Measurements from ENCODE around the gene TLE5.
"Not testable (repeated sequence)": the region's sequence is repeated elsewhere in the genome, so short reads cannot be mapped to it uniquely, and the experiment has no call there.

Gene TLE5

GRCh38 chr19:3041761-3042620 is 20.3 kb downstream of the TLE5 start:
- Histone ChIP-seq H3K27me3 (ENCODE audit: control insufficient read depth, insufficient read depth, low read length) (no peaks in the 10 kb centered on the region), H3K4me1 (ENCODE audit: control insufficient read depth, insufficient read depth, low read length) (0 out of 2 replicates have a peak, but pooled peaks cover 2% of the 10 kb centered on the region), H3K27ac (ENCODE audit: low read length) (no peak overlapping the region), H3K4me3 (ENCODE audit: low read length) (peak overlapping the region; percentile 40; the same call in 1 of the 2 replicates), H3K36me3 (ENCODE audit: control insufficient read depth, insufficient read depth, low read length) (no peaks in the 10 kb centered on the region), H3K9me3 (ENCODE audit: control insufficient read depth, insufficient read depth, low read length) (no peaks in the 10 kb centered on the region)
- DNase-seq (ENCODE audit: low read depth, low spot score): no peak
- WGBS (ENCODE audit: insufficient coverage, insufficient read length): no CpG with 5 or more reads among the region's 40 CpGs

GRCh38 chr19:3041327-3041726 is 21.0 kb downstream of the TLE5 start:
- H3K4me1 ChIP-seq (ENCODE audit: control insufficient read depth, insufficient read depth, low read length): 0 out of 2 replicates have a peak, but pooled peaks cover 2% of the 10 kb centered on the region
- no peaks in the 10 kb centered on the region for H3K9me3 ChIP-seq (ENCODE audit: control insufficient read depth, insufficient read depth, low read length)
- WGBS (ENCODE audit: insufficient coverage, insufficient read length): no CpG with 5 or more reads among the region's 12 CpGs
- H3K36me3 ChIP-seq (ENCODE audit: control insufficient read depth, insufficient read depth, low read length): no peaks in the 10 kb centered on the region
- no peak overlapping the region for H3K27ac ChIP-seq (ENCODE audit: low read length)
- no peak overlapping the region; the same call in 1 of the 2 replicates for H3K4me3 ChIP-seq (ENCODE audit: low read length)
- H3K27me3 ChIP-seq (ENCODE audit: control insufficient read depth, insufficient read depth, low read length): no peaks in the 10 kb centered on the region
- no peak for DNase-seq (ENCODE audit: low read depth, low spot score)

GRCh38 chr19:3039641-3040077 is 22.6 kb downstream of the TLE5 start:
- Histone ChIP-seq H3K27me3 (ENCODE audit: control insufficient read depth, insufficient read depth, low read length) (no peaks in the 10 kb centered on the region), H3K27ac (ENCODE audit: low read length) (no peak overlapping the region), H3K4me1 (ENCODE audit: control insufficient read depth, insufficient read depth, low read length) (no peaks in the 10 kb centered on the region)

GRCh38 chr19:3039125-3039524 is 23.2 kb downstream of the TLE5 start:
- Histone ChIP-seq H3K27ac (ENCODE audit: low read length) (no peak overlapping the region), H3K4me3 (ENCODE audit: low read length) (no peak overlapping the region), H3K36me3 (ENCODE audit: control insufficient read depth, insufficient read depth, low read length) (no peaks in the 10 kb centered on the region), H3K4me1 (ENCODE audit: control insufficient read depth, insufficient read depth, low read length) (no peaks in the 10 kb centered on the region), H3K9me3 (ENCODE audit: control insufficient read depth, insufficient read depth, low read length) (no peaks in the 10 kb centered on the region), H3K27me3 (ENCODE audit: control insufficient read depth, insufficient read depth, low read length) (no peaks in the 10 kb centered on the region)
- DNase-seq (ENCODE audit: low read depth, low spot score): no peak
- no CpG with 5 or more reads among the region's 5 CpGs for WGBS (ENCODE audit: insufficient coverage, insufficient read length)

More at GRCh38 chr19:3039641-3040077, 22.6 kb downstream of the TLE5 start:
- Histone ChIP-seq H3K36me3 (ENCODE audit: control insufficient read depth, insufficient read depth, low read length) (no peaks in the 10 kb centered on the region), H3K4me3 (ENCODE audit: low read length) (no peak overlapping the region), H3K9me3 (ENCODE audit: control insufficient read depth, insufficient read depth, low read length) (no peaks in the 10 kb centered on the region)
- WGBS (ENCODE audit: insufficient coverage, insufficient read length): no CpG with 5 or more reads among the region's 17 CpGs
- DNase-seq (ENCODE audit: low read depth, low spot score): no peak

GRCh38 chr19:3038214-3038613 is 24.1 kb downstream of the TLE5 start:
- Histone ChIP-seq H3K4me3 (ENCODE audit: low read length) (no peak overlapping the region), H3K27me3 (ENCODE audit: control insufficient read depth, insufficient read depth, low read length) (no peaks in the 10 kb centered on the region), H3K27ac (ENCODE audit: low read length) (no peak overlapping the region), H3K4me1 (ENCODE audit: control insufficient read depth, insufficient read depth, low read length) (no peaks in the 10 kb centered on the region), H3K36me3 (ENCODE audit: control insufficient read depth, insufficient read depth, low read length) (no peaks in the 10 kb centered on the region), H3K9me3 (ENCODE audit: control insufficient read depth, insufficient read depth, low read length) (no peaks in the 10 kb centered on the region)
- WGBS (ENCODE audit: insufficient coverage, insufficient read length): no CpG with 5 or more reads among the region's 5 CpGs
- no peak for DNase-seq (ENCODE audit: low read depth, low spot score)

- not testable (repeated sequence) for H3K9me3 ChIP-seq (ENCODE audit: control insufficient read depth, insufficient read depth, low read length); H3K27me3 ChIP-seq (ENCODE audit: control insufficient read depth, insufficient read depth, low read length); H3K36me3 ChIP-seq (ENCODE audit: control insufficient read depth, insufficient read depth, low read length); DNase-seq (ENCODE audit: low read depth, low spot score); H3K4me3 ChIP-seq (ENCODE audit: low read length); H3K27ac ChIP-seq (ENCODE audit: low read length); H3K4me1 ChIP-seq (ENCODE audit: control insufficient read depth, insufficient read depth, low read length)
- WGBS (ENCODE audit: insufficient coverage, insufficient read length): no CpG with 5 or more reads among the region's 14 CpGs
These were observed 25.2 kb downstream of the TLE5 start for GRCh38 chr19:3036977-3037544.

- peak overlapping the region; percentile 56; the same call in 1 of the 2 replicates for H3K4me3 ChIP-seq (ENCODE audit: low read length)
These were observed 25.9 kb downstream of the TLE5 start for GRCh38 chr19:3036119-3036976.

GRCh38 chr19:3035542-3036118 is 26.7 kb downstream of the TLE5 start:
- peak; percentile 98 for DNase-seq (ENCODE audit: low read depth, low spot score)
- Histone ChIP-seq H3K27ac (ENCODE audit: low read length) (no peak overlapping the region), H3K9me3 (ENCODE audit: control insufficient read depth, insufficient read depth, low read length) (no peaks in the 10 kb centered on the region), H3K4me3 (ENCODE audit: low read length) (peak overlapping the region; percentile 56; the same call in 1 of the 2 replicates), H3K27me3 (ENCODE audit: control insufficient read depth, insufficient read depth, low read length) (no peaks in the 10 kb centered on the region), H3K4me1 (ENCODE audit: control insufficient read depth, insufficient read depth, low read length) (no peaks in the 10 kb centered on the region), H3K36me3 (ENCODE audit: control insufficient read depth, insufficient read depth, low read length) (no peaks in the 10 kb centered on the region)
- WGBS (ENCODE audit: insufficient coverage, insufficient read length): no CpG with 5 or more reads among the region's 29 CpGs

More at GRCh38 chr19:3036119-3036976, 25.9 kb downstream of the TLE5 start:
- Histone ChIP-seq H3K36me3 (ENCODE audit: control insufficient read depth, insufficient read depth, low read length) (no peaks in the 10 kb centered on the region), H3K27ac (ENCODE audit: low read length) (no peak overlapping the region), H3K27me3 (ENCODE audit: control insufficient read depth, insufficient read depth, low read length) (no peaks in the 10 kb centered on the region), H3K9me3 (ENCODE audit: control insufficient read depth, insufficient read depth, low read length) (no peaks in the 10 kb centered on the region), H3K4me1 (ENCODE audit: control insufficient read depth, insufficient read depth, low read length) (no peaks in the 10 kb centered on the region)
- DNase-seq (ENCODE audit: low read depth, low spot score): no peak
- no CpG with 5 or more reads among the region's 44 CpGs for WGBS (ENCODE audit: insufficient coverage, insufficient read length)

GRCh38 chr19:3034656-3035541 is 27.4 kb downstream of the TLE5 start:
- no peaks in the 10 kb centered on the region for H3K4me1 ChIP-seq (ENCODE audit: control insufficient read depth, insufficient read depth, low read length)
- WGBS (ENCODE audit: insufficient coverage, insufficient read length): no CpG with 5 or more reads among the region's 28 CpGs

More at GRCh38 chr19:3034656-3035541, 27.4 kb downstream of the TLE5 start:
- no peak overlapping the region for H3K27ac ChIP-seq (ENCODE audit: low read length)
- H3K9me3 ChIP-seq (ENCODE audit: control insufficient read depth, insufficient read depth, low read length): no peaks in the 10 kb centered on the region
- no peak for DNase-seq (ENCODE audit: low read depth, low spot score)
- H3K36me3 ChIP-seq (ENCODE audit: control insufficient read depth, insufficient read depth, low read length): no peaks in the 10 kb centered on the region
- peak overlapping the region; percentile 30; the same call in 1 of the 2 replicates for H3K4me3 ChIP-seq (ENCODE audit: low read length)
- peaks cover 1% of the 10 kb centered on the region; the same call in 1 of the 2 replicates for H3K27me3 ChIP-seq (ENCODE audit: control insufficient read depth, insufficient read depth, low read length)

Measured in iPS DF 6.9 (cell line).